Central memory CD8-positive, alpha-beta T cell (primary cell): ENCODE results near the gene KRTAP19-6.
"Not testable (repeated sequence)": the region's sequence is repeated elsewhere in the genome, so short reads cannot be mapped to it uniquely, and the experiment has no call there.

Experiments used
- ATAC-seq: fragments of 150-1000 bp; cut with Tn5 transposase; replicated peaks from 2 replicates; pipeline ENCODE4 v1.10.0; 2022; ENCODE audit warnings: mild to moderate bottlenecking, moderate FRiP score, moderate number of reproducible peaks; ENCODE audit not compliant: poor library complexity, severe bottlenecking; ENCODE audit errors: extremely low read depth
- DNase-seq, 2 donors: peaks; one replicate each; pipeline ENCODE4 v3.0.0; 2021; ENCODE audit warnings: low spot score in 2 of 2
- H3K27ac Mint-ChIP-seq: one replicate; pipeline ENCODE4 v1.8.0; 2022; ENCODE audit warnings: low read depth, mild to moderate bottlenecking, moderate library complexity, mixed read lengths
- H3K27me3 Mint-ChIP-seq: one replicate; pipeline ENCODE4 v1.8.0; 2022; ENCODE audit warnings: mixed read lengths
- H3K36me3 Mint-ChIP-seq: one replicate; pipeline ENCODE4 v1.8.0; 2022; ENCODE audit warnings: mild to moderate bottlenecking, moderate library complexity, mixed read lengths; ENCODE audit not compliant: insufficient read depth
- H3K4me1 Mint-ChIP-seq: one replicate; pipeline ENCODE4 v1.8.0; 2022; ENCODE audit warnings: mixed read lengths
- H3K4me3 Mint-ChIP-seq: one replicate; pipeline ENCODE4 v1.8.0; 2022; ENCODE audit warnings: mild to moderate bottlenecking, moderate library complexity, mixed read lengths
- H3K9me3 Mint-ChIP-seq: one replicate; pipeline ENCODE4 v1.8.0; 2022; ENCODE audit warnings: mixed read lengths

The KRTAP19-6 gene

DNA sequence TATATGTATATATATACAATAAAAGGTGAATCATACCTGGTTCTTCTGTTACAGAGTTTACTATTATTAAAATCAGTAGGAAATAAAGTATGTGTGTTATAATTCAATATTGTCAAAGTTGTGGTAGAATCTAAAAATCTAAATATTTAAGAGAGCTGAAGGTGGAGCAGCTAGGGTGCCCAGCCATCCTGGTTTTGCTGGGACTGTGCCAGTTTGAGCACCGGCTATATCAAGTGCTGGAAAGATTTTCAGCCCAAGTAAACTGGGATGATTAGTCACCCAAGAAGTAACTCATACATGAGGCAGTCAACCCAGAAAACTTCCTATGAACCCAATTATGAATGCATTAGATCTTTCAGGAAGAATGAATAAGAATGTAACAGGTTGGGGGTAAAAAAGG, 22.8 kb downstream of the KRTAP19-6 start:
- ATAC-seq (no peak), DNase-seq (no peak)
- Mint-ChIP-seq H3K27ac (no peak overlapping the region), H3K4me3 (no peak overlapping the region), H3K4me1 (no peaks in the 10 kb centered on the region), H3K9me3 (peaks cover 11% of the 10 kb centered on the region), H3K36me3 (no peaks in the 10 kb centered on the region), H3K27me3 (no peaks in the 10 kb centered on the region)

GRCh38 chr21:30515681-30516080, 26.0 kb downstream of the KRTAP19-6 start:
- H3K9me3 Mint-ChIP-seq = peaks cover 11% of the 10 kb centered on the region

GRCh38 chr21:30505621-30506205, 36.0 kb downstream of the KRTAP19-6 start:
- H3K36me3 Mint-ChIP-seq, H3K27ac Mint-ChIP-seq, H3K4me1 Mint-ChIP-seq, DNase-seq, H3K4me3 Mint-ChIP-seq, H3K27me3 Mint-ChIP-seq, H3K9me3 Mint-ChIP-seq, ATAC-seq: not testable (repeated sequence)

More at GRCh38 chr21:30515681-30516080, 26.0 kb downstream of the KRTAP19-6 start:
- Mint-ChIP-seq H3K36me3 (no peaks in the 10 kb centered on the region), H3K4me1 (no peaks in the 10 kb centered on the region), H3K27ac (no peak overlapping the region), H3K27me3 (no peaks in the 10 kb centered on the region), H3K4me3 (no peak overlapping the region)
- no peak for DNase-seq
- ATAC-seq = no peak

DNA sequence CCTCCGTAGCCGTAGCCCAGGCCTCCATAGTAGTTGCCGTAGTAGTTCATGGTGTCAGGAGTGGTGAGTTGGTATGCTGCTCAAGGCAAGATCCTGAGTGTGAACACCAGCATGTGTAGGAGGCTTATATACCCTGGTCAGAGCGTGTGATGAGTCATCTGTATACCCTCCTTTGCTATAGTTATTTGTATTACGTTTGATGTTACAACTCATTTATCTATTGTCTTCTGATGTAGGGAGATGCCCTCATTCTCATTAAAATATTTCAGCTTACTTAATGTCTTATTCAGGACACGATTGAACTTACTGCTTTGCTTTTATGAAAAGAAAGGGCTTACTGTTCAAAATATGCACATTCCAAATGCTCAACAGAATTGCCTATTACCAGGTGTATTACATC, 39.6 kb downstream of the KRTAP19-6 start, which contains the start of gene KRTAP19-5:
Gene KRTAP19-5 (minus strand): TSS at position 101 of the 400 bp plus-strand sequence. CDS start 51 bp downstream, at position 50.
- Mint-ChIP-seq H3K27ac (no peak within 1 kb of the TSS), H3K4me3 (no peak within 1 kb of the TSS), H3K9me3 (peaks cover 4% of the 10 kb centered on the region), H3K27me3 (no peaks in the 10 kb centered on the region), H3K4me1 (no peaks in the 10 kb centered on the region), H3K36me3 (no peaks in the 10 kb centered on the region)
- no peak for ATAC-seq
- DNase-seq = no peak

GRCh38 chr21:30497065-30497464, 44.6 kb downstream of the KRTAP19-6 start, which contains the start of gene KRTAP19-4:
TSS of gene KRTAP19-4 (minus strand) at chr21:30497165. CDS start at chr21:30497110, 55 bp downstream.
- DNase-seq (no peak), ATAC-seq (no peak)
- Mint-ChIP-seq H3K27ac (no peak within 1 kb of the TSS), H3K27me3 (no peaks in the 10 kb centered on the region), H3K4me3 (no peak within 1 kb of the TSS), H3K4me1 (no peaks in the 10 kb centered on the region), H3K9me3 (peaks cover 4% of the 10 kb centered on the region), H3K36me3 (no peaks in the 10 kb centered on the region)

- no peaks in the 10 kb centered on the region for H3K4me1 Mint-ChIP-seq
- H3K27me3 Mint-ChIP-seq = no peaks in the 10 kb centered on the region
- H3K4me3 Mint-ChIP-seq = no peak within 1 kb of the TSS
- peaks cover 11% of the 10 kb centered on the region for H3K9me3 Mint-ChIP-seq
- no peaks in the 10 kb centered on the region for H3K36me3 Mint-ChIP-seq
- no peak within 1 kb of the TSS for H3K27ac Mint-ChIP-seq
- DNase-seq (no peak), ATAC-seq (no peak)
These were observed 49.7 kb downstream of the KRTAP19-6 start, which contains the start of gene KRTAP19-3 for GRCh38 chr21:30491963-30492428. TSS of gene KRTAP19-3 (minus strand) at chr21:30492013. CDS start at chr21:30491957, 56 bp downstream.
